Stimulated activated CD4-positive, alpha-beta T cell treated with anti-CD3 and anti-CD28 coated beads, TNF-alpha, amount 100 ng/mL, for 24 hours (primary cell): Measurements from ENCODE around the gene DFFB.

Source experiments
- DNase-seq, 3 experiments: peaks; one replicate each; pipeline ENCODE4 v3.0.0-alpha.2; 2020; ENCODE audit warnings: low read depth in 3 of 3

The DFFB gene

DNA sequence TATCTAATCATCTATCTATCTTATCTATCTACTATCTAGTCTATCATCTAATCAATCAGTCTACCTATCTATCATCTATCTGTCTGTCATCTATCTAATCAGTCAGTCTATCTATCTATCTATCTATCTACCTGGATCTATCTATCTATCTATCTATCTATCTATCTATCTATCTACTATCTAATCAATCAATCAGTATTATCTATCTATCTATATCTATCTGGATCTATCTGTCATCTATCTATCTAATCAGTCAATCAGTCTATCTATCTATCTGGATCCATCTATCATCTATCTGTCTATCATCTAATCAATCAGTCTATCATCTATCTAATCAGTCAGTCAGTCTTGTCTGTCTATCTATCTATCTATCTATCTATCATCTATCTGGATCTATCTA lies 69.7 kb downstream of the DFFB start:
- no peak for DNase-seq

DNA sequence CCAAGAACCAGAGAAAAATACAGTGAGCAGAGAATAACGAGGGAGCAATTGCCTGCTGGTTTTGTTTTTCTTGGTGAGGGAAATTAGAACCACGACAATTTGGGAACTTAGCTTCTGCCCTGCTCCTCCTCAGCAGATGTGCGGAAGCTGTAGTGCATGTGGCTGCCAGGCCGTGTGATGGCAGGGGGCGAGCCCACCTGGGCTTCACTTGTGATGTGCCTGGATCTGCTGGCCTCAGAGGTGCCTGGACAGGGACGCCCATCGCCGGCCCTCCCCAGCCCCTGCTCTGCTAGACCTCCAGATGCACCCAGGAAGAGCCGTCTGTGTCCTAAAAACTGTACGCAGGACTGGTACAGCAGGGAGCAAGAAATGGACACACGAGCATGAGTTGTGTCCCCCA lies 71.3 kb downstream of the DFFB start:
- DNase-seq: no peak

GRCh38 chr1:3929126-3929525 lies 71.8 kb downstream of the DFFB start:
- DNase-seq: no peak

- DNase-seq: no peak
Observed at GRCh38 chr1:3930301-3931006, 73.2 kb downstream of the DFFB start.

GRCh38 chr1:3931007-3931912 lies 74.0 kb downstream of the DFFB start:
- no peak for DNase-seq

GRCh38 chr1:3932156-3932919 lies 75.1 kb downstream of the DFFB start:
- no peak for DNase-seq
